ENCODE results near the gene SRBD1. TPM values are rescaled to one million over a fixed set of nuclear protein-coding genes. Genes with fewer than 3 reads are reported as not detected.

The SRBD1 gene
- total RNA-seq, 1 experiment from 2014 or later, result 22.8 TPM

GRCh38 chr2:45533771-45534170 lies 77.3 kb downstream of the SRBD1 start:
- TF ChIP-seq NFATC4 (CRISPR knock-in tag; IDR thresholded peaks at IDR 0.05) (no peak), ARID4B (CRISPR knock-in tag; IDR thresholded peaks at IDR 0.05; ENCODE audit: borderline replicate concordance) (no peak), ATF6 (CRISPR knock-in tag; IDR thresholded peaks at IDR 0.05) (no peak), TEAD1 (CRISPR knock-in tag; IDR thresholded peaks at IDR 0.05) (no peak), TCF7 (CRISPR knock-in tag; IDR thresholded peaks at IDR 0.05; ENCODE audit: low read depth) (no peak), STAT6 (CRISPR knock-in tag; conservative IDR thresholded peaks at IDR 0.05; ENCODE audit: low read depth) (no peak), NFYB (CRISPR knock-in tag; conservative IDR thresholded peaks at IDR 0.05; ENCODE audit: low read depth) (no peak), SMAD3 (CRISPR knock-in tag; IDR thresholded peaks at IDR 0.05; ENCODE audit: borderline replicate concordance) (no peak), ETV6 (CRISPR knock-in tag; IDR thresholded peaks at IDR 0.05) (no peak), CREB1 (CRISPR knock-in tag; IDR thresholded peaks at IDR 0.05) (no peak), OVOL2 (CRISPR knock-in tag; IDR thresholded peaks at IDR 0.05; ENCODE audit: borderline replicate concordance) (no peak), ZNF232 (CRISPR knock-in tag; IDR thresholded peaks at IDR 0.05) (no peak), MYBL2 (CRISPR knock-in tag; IDR thresholded peaks at IDR 0.05) (no peak), PRRX2 (CRISPR knock-in tag; IDR thresholded peaks at IDR 0.05) (no peak), ZNF512 (CRISPR knock-in tag; IDR thresholded peaks at IDR 0.05; ENCODE audit: borderline replicate concordance) (no peak), ATF2 (CRISPR knock-in tag; IDR thresholded peaks at IDR 0.05; ENCODE audit: borderline replicate concordance, low read depth) (no peak), ZNF423 (CRISPR knock-in tag; IDR thresholded peaks at IDR 0.05) (no peak)
- H3K27ac Mint-ChIP-seq, result no peak overlapping the region
- ChIA-PET POLR2A (no interaction called here), CTCF (no interaction called here)
- H3K9me3 Mint-ChIP-seq, result no peaks in the 10 kb centered on the region
- H3K36me3 Mint-ChIP-seq, result no peaks in the 10 kb centered on the region; the same call in 1 of the 2 replicates
- H3K4me3 Mint-ChIP-seq, result no peak overlapping the region
- no peaks in the 10 kb centered on the region for H3K27me3 Mint-ChIP-seq (ENCODE audit: low read depth)
- ATAC-seq (no peak), DNase-seq (ENCODE audit: low spot score) (no peak)
- H3K4me1 Mint-ChIP-seq, result no peaks in the 10 kb centered on the region

Data from WTC11 (cell line).